ENCODE results near the gene LAMC1.

The LAMC1 gene

GRCh38 chr1:183080406-183080805 lies 57.2 kb downstream of the LAMC1 start:
- DNase-seq = no peak

DNA sequence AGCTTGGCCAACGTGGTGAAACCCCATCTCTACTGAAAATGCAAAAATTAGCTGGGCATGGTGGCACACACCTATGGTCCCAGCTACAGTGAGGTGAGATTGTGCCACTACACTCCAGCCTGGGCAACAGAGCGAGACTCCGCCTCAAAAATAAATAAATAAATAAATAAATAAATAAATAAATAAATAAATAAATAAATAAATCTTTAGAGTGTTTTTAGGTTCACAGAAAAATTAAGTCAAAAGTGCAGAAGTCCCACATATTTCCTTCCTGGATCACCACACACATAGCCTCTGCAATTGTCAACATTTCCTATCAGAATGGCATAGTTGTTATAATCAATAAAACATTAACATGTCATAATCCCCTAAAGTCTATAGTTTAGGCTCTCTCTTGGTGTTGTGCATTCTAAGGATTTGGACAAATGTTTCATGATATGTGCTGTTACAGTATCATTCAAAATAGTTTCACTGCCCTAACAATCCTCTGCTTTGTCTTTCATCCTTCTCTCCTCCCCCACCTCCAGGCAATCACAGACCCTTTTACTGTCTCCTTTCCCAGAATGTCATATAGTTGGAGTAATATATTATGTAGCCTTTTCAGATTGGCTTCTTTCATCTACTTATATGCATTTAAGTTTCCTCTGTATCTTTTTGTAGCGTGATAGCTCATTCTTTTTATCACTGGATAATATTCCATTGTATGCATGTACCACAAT lies 58.3 kb downstream of the LAMC1 start:
- no peak for DNase-seq

DNA sequence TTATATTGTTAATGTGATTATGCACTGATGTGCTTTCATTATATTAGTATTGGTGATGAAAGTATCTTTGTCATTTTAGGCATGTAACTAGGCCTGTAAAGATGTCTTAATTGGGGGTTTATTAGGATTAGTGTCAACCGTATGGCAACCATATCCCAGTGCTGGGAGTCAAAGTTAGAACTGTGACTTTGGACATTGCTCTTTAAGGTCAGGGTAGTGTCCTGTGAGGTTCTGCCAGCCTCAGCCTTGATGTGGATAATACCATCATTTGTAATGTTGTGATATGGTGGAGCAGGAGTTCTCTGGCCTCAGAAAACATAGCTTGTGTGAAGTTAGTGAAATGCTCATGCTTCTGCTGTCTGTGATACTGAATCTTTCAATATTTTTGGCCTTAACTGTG lies 59.4 kb downstream of the LAMC1 start:
- DNase-seq = no peak

GRCh38 chr1:183087001-183087400 lies 63.8 kb downstream of the LAMC1 start:
- no peak for DNase-seq

- no peak for DNase-seq
Measured at GRCh38 chr1:183089025-183089639, 65.9 kb downstream of the LAMC1 start.

- no peak for DNase-seq
Measured at GRCh38 chr1:183090391-183091006, 67.3 kb downstream of the LAMC1 start.

GRCh38 chr1:183091181-183091580 lies 68.0 kb downstream of the LAMC1 start:
- no peak for DNase-seq

DNA sequence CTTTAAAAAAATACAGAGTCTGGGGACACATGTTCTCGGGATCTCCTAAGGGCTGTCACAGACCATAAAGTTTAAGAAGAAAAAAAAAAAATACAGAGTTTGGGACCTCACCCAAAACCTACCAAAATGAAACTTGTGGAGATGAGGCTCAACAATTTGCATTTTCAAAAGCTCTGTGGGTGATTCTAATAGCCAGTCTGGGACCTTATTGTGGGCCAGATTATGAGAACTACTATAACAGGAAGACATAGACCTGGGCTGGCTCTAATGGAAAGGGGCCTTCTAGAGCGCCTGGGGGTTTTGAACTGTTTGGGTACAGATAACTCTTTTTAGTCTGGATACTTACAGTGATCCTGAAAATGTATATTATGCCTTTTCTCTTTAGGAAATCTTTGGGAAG lies 69.1 kb downstream of the LAMC1 start:
- DNase-seq = no peak

DNA sequence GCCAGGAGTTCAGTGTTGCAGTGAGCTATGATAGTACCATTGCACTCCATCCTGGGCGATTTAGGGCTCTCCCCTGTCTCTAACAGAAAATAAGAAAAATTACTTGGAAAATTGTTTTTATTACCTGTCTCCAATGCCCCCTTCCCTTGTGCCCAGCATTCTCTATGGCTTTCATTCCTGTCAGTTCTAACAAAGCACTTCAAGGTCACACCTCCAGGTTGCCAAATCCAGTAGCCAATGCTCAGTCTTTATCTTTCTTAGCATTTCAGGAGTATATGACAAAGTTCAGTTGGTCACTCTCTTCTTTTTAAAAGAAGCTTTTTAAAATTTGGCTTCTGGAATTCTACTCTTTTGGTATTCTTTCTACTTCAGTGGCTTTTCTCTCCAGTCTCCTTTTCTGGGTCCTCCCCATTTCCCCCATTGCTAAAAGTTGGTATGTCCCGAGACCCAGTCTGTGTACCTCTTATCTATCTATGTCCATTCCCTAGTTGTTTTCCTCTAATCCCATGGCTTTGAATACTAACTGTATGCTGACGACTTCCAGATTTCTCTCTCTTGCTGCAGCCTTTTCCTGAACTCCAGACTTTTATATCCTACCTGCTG lies 69.9 kb downstream of the LAMC1 start:
- DNase-seq = no peak

GRCh38 chr1:183093786-183094298 lies 70.6 kb downstream of the LAMC1 start:
- DNase-seq = no peak

DNA sequence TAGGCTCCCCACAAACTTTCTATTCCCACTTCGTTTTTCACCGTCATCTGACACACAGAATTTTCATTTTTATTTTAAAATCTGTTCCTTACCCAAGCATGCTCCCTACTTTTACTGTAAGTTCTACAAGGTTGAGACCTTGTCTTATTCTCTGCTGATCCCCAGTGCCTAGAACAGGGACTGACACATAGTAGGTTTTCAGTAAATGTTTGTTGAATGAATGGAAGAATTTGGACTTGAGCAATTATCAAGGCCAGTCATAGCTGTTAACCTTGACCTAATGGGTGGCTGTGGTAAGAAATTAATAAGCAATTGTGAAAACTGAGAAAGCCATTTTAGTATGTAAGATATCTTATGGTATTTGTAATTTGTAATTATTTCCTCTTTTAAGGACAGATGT lies 71.1 kb downstream of the LAMC1 start:
- no peak for DNase-seq

DNA sequence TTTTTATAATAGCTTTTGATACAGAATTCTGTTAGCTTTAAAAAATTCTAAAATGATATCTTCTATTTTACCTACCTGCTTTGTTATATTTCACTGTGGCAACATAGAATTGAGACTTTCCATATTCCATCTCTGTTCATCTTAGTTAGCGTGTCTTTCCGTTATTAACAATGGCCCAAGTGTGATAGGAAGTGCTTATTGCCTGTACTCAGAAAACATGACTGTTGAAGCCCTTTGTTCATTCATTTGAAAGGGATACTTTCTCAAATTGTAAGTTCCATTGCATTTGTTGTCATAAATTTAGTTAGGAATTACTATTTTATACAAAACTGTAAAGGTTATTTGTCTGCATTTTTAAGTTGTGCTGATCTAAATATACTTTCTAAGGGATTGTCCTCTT lies 73.1 kb downstream of the LAMC1 start:
- no peak for DNase-seq

- no peak for DNase-seq
Measured at GRCh38 chr1:183096894-183097293, 73.7 kb downstream of the LAMC1 start.

- DNase-seq = no peak
Measured at GRCh38 chr1:183097438-183098051, 74.3 kb downstream of the LAMC1 start.

DNA sequence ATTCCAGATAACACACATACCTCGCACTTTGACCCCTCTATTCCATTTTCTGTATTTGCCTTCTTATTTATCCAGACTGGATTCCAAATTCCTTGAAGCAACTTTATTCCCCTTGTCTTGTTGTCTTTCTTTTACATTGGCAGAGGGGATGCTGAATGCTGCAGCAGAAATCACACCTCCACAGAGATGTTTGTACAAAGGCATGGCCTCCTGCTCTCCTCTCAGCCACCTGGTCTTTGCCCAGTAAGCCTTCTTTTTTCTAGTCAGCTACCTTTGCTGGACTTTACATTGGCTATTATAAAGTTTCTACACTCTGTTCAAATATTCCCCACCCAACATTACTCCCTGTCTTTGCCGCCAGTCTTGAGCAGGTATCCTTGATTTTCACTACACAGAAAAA lies 75.1 kb downstream of the LAMC1 start:
- no peak for DNase-seq

- no peak for DNase-seq
Measured at GRCh38 chr1:183100361-183100974, 77.2 kb downstream of the LAMC1 start.

GRCh38 chr1:183101081-183101480 lies 77.9 kb downstream of the LAMC1 start:
- no peak for DNase-seq

GRCh38 chr1:183101841-183102276 lies 78.6 kb downstream of the LAMC1 start:
- DNase-seq = peak in 1 of 2 donors; percentile 22

- no peak for DNase-seq
Measured at GRCh38 chr1:183103147-183103546, 79.9 kb downstream of the LAMC1 start.

DNA sequence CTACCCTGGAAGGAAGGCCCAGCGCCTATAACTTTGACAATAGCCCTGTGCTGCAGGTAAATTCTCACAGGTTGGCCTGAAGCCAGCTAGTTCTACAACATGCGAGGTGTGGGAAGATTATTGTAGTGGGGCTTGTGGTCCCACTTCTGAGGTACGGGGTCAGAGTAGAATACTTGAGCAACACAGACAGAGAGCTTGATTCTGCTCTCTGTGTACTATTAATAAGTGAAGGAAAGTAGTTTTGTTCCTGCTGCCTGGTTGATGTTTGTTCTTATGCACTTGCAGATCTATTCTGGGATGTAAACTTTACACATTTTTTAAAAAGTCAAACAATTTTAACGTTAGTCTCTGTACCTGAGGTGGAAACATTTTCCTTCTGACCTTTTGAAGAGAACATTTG lies 80.4 kb downstream of the LAMC1 start:
- no peak for DNase-seq

DNA sequence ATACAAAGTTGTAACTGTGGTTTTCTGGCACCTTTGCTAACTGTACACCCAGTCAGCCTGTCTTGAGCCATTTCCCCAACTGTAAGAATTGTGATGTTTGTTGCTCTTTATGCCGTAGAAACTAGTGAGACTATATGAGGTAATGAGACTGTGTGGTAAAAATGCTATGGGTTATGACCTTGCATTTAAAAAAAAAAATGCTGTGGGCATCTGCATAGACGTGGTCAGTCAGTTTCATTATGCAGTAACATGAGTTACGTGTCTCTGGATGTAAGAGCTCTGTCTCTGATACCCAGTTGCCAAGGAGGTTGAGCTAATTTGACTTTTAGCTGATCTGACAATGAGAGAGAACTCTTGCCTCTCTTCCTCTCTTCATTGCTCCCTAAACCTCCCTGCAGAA lies 82.2 kb downstream of the LAMC1 start:
- DNase-seq = no peak

GRCh38 chr1:183106166-183106565 lies 82.9 kb downstream of the LAMC1 start:
- DNase-seq = no peak

DNA sequence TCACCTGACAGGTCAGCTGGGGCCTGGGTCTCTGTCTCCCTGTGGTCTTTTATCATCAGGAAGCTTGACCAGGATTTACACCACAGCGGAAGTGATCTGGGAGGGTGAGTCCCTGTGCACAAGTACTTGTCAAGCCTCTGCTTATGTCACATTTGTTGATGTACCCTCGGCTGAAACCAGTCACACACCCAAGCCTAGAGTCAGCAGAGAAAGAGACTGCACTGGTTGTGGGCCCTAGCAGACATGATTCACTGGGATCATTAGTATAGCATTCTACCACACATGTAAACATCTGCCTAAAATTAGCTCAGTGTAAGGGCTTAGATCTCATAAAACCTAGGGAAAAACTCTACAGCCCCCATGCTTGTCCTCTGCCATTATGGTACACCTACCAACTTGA lies 83.5 kb downstream of the LAMC1 start:
- DNase-seq = no peak
